HepG2 (cell line): ENCODE results near the gene KIF27. TPM values are rescaled to one million over a fixed set of nuclear protein-coding genes. Genes with fewer than 3 reads are reported as not detected.
A peak's percentile ranks its signal among the peaks of the same experiment; 100 is the strongest.

Source experiments
- AHR ChIP-seq: IDR thresholded peaks from 2 replicates; pipeline ENCODE4 v1.6.1; 2018; ENCODE audit warnings: missing genetic modification reagents, missing compliant biosample characterization
- NFIC ChIP-seq: IDR thresholded peaks from 2 replicates; pipeline ENCODE4 v1.6.1; 2012; ENCODE audit warnings: mild to moderate bottlenecking, low read length, inconsistent platforms
- NR2C2 ChIP-seq: sonication (generic); formaldehyde crosslinking; IDR thresholded peaks from 2 replicates; pipeline ENCODE4 v1.4.0; 2020; ENCODE audit warnings: missing genetic modification reagents, mild to moderate bottlenecking, moderate library complexity, borderline replicate concordance
- PRMT3 ChIP-seq: sonication (generic); formaldehyde crosslinking; IDR thresholded peaks from 2 replicates; pipeline ENCODE4 v1.8.1; 2022; ENCODE audit warnings: low read depth, mild to moderate bottlenecking, moderate library complexity, missing genetic modification reagents, borderline replicate concordance
- REPIN1 ChIP-seq: sonication (generic); formaldehyde crosslinking; IDR thresholded peaks from 2 replicates; pipeline ENCODE4 v1.8.0; 2022; ENCODE audit warnings: missing genetic modification reagents, low read depth, mild to moderate bottlenecking, borderline replicate concordance
- SIX1 ChIP-seq: sonication (generic); formaldehyde crosslinking; IDR thresholded peaks from 2 replicates; pipeline ENCODE4 v1.4.0; 2020; ENCODE audit warnings: missing genetic modification reagents, borderline replicate concordance
- SNAPC2 ChIP-seq: sonication (generic); formaldehyde crosslinking; IDR thresholded peaks from 2 replicates; pipeline ENCODE4 v1.8.1; 2022; ENCODE audit warnings: mild to moderate bottlenecking, missing genetic modification reagents
- SOX6 ChIP-seq, 2 experiments: fragments of 450-650 bp in 1 of 2; sonication (generic) in 1 of 2; formaldehyde crosslinking in 1 of 2; IDR thresholded peaks; 2 replicates each; pipeline versions ENCODE4 v1.4.0 to v1.6.1; 2017 to 2020; ENCODE audit warnings: antibody characterized with exemption in 1 of 2, mild to moderate bottlenecking in 1 of 2, missing genetic modification reagents in 1 of 2
- ZBTB1 ChIP-seq: sonication (generic); formaldehyde crosslinking; IDR thresholded peaks from 2 replicates; pipeline ENCODE4 v1.4.0; 2020; ENCODE audit warnings: missing genetic modification reagents, borderline replicate concordance
- ZBTB21 ChIP-seq: sonication (generic); formaldehyde crosslinking; IDR thresholded peaks from 2 replicates; pipeline ENCODE4 v1.4.0; 2020; ENCODE audit warnings: missing genetic modification reagents
- ZKSCAN1 ChIP-seq: fragments of 150-350 bp; IDR thresholded peaks from 2 replicates; pipeline ENCODE4 v1.6.1; 2014; ENCODE audit warnings: low read length
- ZMYM2 ChIP-seq: sonication (generic); formaldehyde crosslinking; IDR thresholded peaks from 2 replicates; pipeline ENCODE4 v1.8.0; 2022; ENCODE audit warnings: mild to moderate bottlenecking, missing genetic modification reagents
- ZNF256 ChIP-seq: sonication (generic); formaldehyde crosslinking; conservative IDR thresholded peaks from 2 replicates; pipeline ENCODE4 v1.4.0; 2020; ENCODE audit warnings: missing genetic modification reagents
- ZNF530 ChIP-seq: sonication (generic); formaldehyde crosslinking; IDR thresholded peaks from 2 replicates; pipeline ENCODE4 v1.5.0; 2020; ENCODE audit warnings: low read depth, mild to moderate bottlenecking, missing genetic modification reagents
- ZNF660 ChIP-seq: sonication (generic); formaldehyde crosslinking; IDR thresholded peaks from 2 replicates; pipeline ENCODE4 v1.5.1; 2020; ENCODE audit warnings: mild to moderate bottlenecking, low read depth, missing genetic modification reagents, borderline replicate concordance
- polyA plus RNA-seq, 8 experiments: library from polyadenylated mRNA; depleted of rRNA in 3 of 8; stranded (reverse) in 7 of 8; unstranded in 1 of 8; fragments of >200 nt; fragmentation: Illumina TruSeq in 4 of 8; extraction: Trizol in 4 of 8; gene quantifications; 2 replicates each; pipeline versions ENCODE4 v1.2.1 to v1.2.3, GENCODE V29; 2011 to 2016; ENCODE audit warnings: low read depth in 4 of 8, missing spikeins in 1 of 8, mixed read lengths in 1 of 8; ENCODE audit not compliant: insufficient read depth in 1 of 8
- total RNA-seq, 5 experiments: library from RNA; depleted of rRNA; stranded (reverse); fragments of >200 nt; fragmentation: Illumina TruSeq; extraction: Trizol; gene quantifications; 2 replicates each; pipeline ENCODE4 v1.2.3, GENCODE V29; 2016; ENCODE audit warnings: low read depth in 1 of 5
- TF ChIP-seq, protein P1 (sequence below): IDR thresholded peaks from 2 replicates; pipeline ENCODE4 v1.4.0; 2020; ENCODE audit warnings: mild to moderate bottlenecking, missing genetic modification reagents
- TF ChIP-seq, protein P2 (sequence below): sonication (generic); formaldehyde crosslinking; conservative IDR thresholded peaks from 2 replicates; pipeline ENCODE4 v1.4.0; 2020; ENCODE audit warnings: missing genetic modification reagents
- TF ChIP-seq, protein P3 (sequence below): sonication (generic); formaldehyde crosslinking; IDR thresholded peaks from 2 replicates; pipeline ENCODE4 v1.4.0; 2020; ENCODE audit warnings: missing genetic modification reagents

The KIF27 gene
- total and polyA plus RNA-seq, 2 of the 13 experiments (the other 11 are each of a cell fraction or from before 2014, with no cell fraction given), result 0.95 to 4.1 TPM

DNA sequence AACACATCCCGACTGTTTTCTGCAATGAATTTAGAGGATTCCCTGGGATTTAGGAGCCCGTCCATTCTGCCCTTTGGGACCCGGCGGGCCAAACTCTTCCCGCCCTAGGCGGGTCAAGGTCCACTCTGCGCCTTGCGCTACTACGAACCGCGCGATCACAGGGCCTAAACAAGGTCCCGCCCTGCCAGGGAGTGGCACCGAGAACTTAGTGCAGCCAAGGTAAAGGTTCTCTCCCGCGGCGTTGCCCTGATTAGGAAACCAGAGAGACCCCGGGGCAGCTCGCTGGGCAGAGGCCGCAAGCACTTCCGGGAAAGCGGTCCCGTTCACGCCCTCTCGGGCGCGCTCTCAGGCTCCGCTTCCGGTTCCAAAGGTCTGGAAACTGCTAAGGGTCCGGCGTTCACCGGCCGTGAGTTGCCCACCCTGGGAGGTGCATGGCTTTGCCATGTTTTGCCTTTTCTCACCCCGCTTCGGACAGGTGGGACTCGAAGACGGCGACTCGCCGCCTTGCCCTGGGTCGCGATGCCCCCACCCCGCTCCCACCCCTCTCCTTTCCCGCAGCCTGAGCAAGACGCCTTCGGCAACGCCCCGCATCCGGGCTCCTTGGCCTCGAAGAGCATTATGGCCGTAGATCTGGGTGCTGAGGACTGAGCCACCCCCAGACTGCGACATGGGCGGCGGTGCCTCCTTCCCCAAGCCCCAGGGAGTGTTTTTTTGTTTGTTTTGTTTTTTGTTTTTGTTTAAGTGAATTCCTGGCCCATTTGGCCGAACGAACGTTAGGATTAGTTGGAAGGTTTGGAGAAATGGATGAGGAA is 35.4 kb upstream of the KIF27 start (continued):
- TF ChIP-seq ZBTB21 (CRISPR knock-in tag) (peak; percentile 10; the same call in 1 of the 2 replicates), NFIC (peak; percentile 47; the same call in 1 of the 2 replicates), ZMYM2 (0 out of 2 replicates have a peak, but pooled peaks have one; percentile 56), NR2C2 (CRISPR knock-in tag) (peak; percentile 94), SIX1 (CRISPR knock-in tag) (no peak), ZBTB1 (CRISPR knock-in tag) (no peak), ZNF530 (CRISPR knock-in tag) (0 out of 2 replicates have a peak, but pooled peaks have one; percentile 29), ZNF660 (no peak), PRMT3 (CRISPR knock-in tag) (0 out of 2 replicates have a peak, but pooled peaks have one; percentile 21), SNAPC2 (CRISPR knock-in tag) (peak; percentile 81; the same call in 1 of the 2 replicates), ZNF256 (CRISPR knock-in tag) (peak; percentile 62; the same call in 1 of the 2 replicates), AHR (CRISPR knock-in tag) (peak; percentile 53; the same call in 1 of the 2 replicates), SOX6 (IDR thresholded peaks at IDR 0.05) (no peak), SOX6 (CRISPR knock-in tag; IDR thresholded peaks at IDR 0.05) (peak; percentile 60; the same call in 1 of the 2 replicates), REPIN1 (peak; percentile 71; the same call in 1 of the 2 replicates), ZKSCAN1 (no peak)
- TF ChIP-seq, protein P1, sequence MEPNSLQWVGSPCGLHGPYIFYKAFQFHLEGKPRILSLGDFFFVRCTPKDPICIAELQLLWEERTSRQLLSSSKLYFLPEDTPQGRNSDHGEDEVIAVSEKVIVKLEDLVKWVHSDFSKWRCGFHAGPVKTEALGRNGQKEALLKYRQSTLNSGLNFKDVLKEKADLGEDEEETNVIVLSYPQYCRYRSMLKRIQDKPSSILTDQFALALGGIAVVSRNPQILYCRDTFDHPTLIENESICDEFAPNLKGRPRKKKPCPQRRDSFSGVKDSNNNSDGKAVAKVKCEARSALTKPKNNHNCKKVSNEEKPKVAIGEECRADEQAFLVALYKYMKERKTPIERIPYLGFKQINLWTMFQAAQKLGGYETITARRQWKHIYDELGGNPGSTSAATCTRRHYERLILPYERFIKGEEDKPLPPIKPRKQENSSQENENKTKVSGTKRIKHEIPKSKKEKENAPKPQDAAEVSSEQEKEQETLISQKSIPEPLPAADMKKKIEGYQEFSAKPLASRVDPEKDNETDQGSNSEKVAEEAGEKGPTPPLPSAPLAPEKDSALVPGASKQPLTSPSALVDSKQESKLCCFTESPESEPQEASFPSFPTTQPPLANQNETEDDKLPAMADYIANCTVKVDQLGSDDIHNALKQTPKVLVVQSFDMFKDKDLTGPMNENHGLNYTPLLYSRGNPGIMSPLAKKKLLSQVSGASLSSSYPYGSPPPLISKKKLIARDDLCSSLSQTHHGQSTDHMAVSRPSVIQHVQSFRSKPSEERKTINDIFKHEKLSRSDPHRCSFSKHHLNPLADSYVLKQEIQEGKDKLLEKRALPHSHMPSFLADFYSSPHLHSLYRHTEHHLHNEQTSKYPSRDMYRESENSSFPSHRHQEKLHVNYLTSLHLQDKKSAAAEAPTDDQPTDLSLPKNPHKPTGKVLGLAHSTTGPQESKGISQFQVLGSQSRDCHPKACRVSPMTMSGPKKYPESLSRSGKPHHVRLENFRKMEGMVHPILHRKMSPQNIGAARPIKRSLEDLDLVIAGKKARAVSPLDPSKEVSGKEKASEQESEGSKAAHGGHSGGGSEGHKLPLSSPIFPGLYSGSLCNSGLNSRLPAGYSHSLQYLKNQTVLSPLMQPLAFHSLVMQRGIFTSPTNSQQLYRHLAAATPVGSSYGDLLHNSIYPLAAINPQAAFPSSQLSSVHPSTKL (CRISPR knock-in tag), result peak; percentile 17
- TF ChIP-seq, protein P2, sequence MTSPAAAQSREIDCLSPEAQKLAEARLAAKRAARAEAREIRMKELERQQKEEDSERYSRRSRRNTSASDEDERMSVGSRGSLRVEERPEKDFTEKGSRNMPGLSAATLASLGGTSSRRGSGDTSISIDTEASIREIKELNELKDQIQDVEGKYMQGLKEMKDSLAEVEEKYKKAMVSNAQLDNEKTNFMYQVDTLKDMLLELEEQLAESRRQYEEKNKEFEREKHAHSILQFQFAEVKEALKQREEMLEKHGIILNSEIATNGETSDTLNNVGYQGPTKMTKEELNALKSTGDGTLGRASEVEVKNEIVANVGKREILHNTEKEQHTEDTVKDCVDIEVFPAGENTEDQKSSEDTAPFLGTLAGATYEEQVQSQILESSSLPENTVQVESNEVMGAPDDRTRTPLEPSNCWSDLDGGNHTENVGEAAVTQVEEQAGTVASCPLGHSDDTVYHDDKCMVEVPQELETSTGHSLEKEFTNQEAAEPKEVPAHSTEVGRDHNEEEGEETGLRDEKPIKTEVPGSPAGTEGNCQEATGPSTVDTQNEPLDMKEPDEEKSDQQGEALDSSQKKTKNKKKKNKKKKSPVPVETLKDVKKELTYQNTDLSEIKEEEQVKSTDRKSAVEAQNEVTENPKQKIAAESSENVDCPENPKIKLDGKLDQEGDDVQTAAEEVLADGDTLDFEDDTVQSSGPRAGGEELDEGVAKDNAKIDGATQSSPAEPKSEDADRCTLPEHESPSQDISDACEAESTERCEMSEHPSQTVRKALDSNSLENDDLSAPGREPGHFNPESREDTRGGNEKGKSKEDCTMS (CRISPR knock-in tag), result no peak
- TF ChIP-seq, protein P3, sequence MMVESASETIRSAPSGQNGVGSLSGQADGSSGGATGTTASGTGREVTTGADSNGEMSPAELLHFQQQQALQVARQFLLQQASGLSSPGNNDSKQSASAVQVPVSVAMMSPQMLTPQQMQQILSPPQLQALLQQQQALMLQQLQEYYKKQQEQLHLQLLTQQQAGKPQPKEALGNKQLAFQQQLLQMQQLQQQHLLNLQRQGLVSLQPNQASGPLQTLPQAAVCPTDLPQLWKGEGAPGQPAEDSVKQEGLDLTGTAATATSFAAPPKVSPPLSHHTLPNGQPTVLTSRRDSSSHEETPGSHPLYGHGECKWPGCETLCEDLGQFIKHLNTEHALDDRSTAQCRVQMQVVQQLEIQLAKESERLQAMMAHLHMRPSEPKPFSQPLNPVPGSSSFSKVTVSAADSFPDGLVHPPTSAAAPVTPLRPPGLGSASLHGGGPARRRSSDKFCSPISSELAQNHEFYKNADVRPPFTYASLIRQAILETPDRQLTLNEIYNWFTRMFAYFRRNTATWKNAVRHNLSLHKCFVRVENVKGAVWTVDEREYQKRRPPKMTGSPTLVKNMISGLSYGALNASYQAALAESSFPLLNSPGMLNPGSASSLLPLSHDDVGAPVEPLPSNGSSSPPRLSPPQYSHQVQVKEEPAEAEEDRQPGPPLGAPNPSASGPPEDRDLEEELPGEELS (CRISPR knock-in tag), result peak; percentile 7; the same call in 1 of the 2 replicates
